HepG2 (cell line): ENCODE measurements around the gene BTN1A1. TPM values are rescaled to one million over a fixed set of nuclear protein-coding genes. Genes with fewer than 3 reads are reported as not detected.

Experiments used
- AGO2 ChIP-seq: fragments of 200-400 bp; formaldehyde crosslinking; optimal IDR thresholded peaks from 2 replicates; pipeline ENCODE3; 2017; ENCODE audit warnings: mild to moderate bottlenecking, low read depth, low read length, moderate library complexity
- FOXA1 ChIP-seq, 2 experiments: fragments of 450-650 bp in 1 of 2; sonication (generic) in 1 of 2; formaldehyde crosslinking in 1 of 2; IDR thresholded peaks; 2 replicates each; pipeline versions ENCODE4 v1.4.0 to v1.6.1; 2016 to 2020; ENCODE audit warnings: missing genetic modification reagents in 1 of 2
- FOXJ3 ChIP-seq: sonication (generic); formaldehyde crosslinking; IDR thresholded peaks from 2 replicates; pipeline ENCODE4 v1.4.0; 2020; ENCODE audit warnings: missing genetic modification reagents, mild to moderate bottlenecking, borderline replicate concordance
- GATA4 ChIP-seq: sonication (generic); IDR thresholded peaks from 2 replicates; pipeline ENCODE4 v1.6.1; 2016; ENCODE audit warnings: antibody characterized with exemption, low read depth, borderline replicate concordance
- GFI1 ChIP-seq: sonication (generic); formaldehyde crosslinking; IDR thresholded peaks from 2 replicates; pipeline ENCODE4 v1.5.0; 2020; ENCODE audit warnings: missing genetic modification reagents, mild to moderate bottlenecking, borderline replicate concordance
- GRHL1 ChIP-seq: sonication (generic); formaldehyde crosslinking; conservative IDR thresholded peaks from 2 replicates; pipeline ENCODE4 v1.8.0; 2022; ENCODE audit warnings: missing genetic modification reagents
- TFAP4 ChIP-seq: sonication (generic); IDR thresholded peaks from 2 replicates; pipeline ENCODE4 v1.6.1; 2016; ENCODE audit warnings: low read depth, borderline replicate concordance
- TFDP2 ChIP-seq: sonication (generic); formaldehyde crosslinking; IDR thresholded peaks from 2 replicates; pipeline ENCODE4 v1.4.0; 2020; ENCODE audit warnings: missing genetic modification reagents
- ZBTB20 ChIP-seq: sonication (generic); formaldehyde crosslinking; IDR thresholded peaks from 2 replicates; pipeline ENCODE4 v1.8.1; 2023; ENCODE audit warnings: missing genetic modification reagents, low read depth, mild to moderate bottlenecking, borderline replicate concordance
- ZHX2 ChIP-seq, 2 experiments: sonication (generic) in 1 of 2; formaldehyde crosslinking in 1 of 2; IDR thresholded peaks; 2 replicates each; pipeline versions ENCODE4 v1.6.1 to v1.9.0; 2014 to 2022; ENCODE audit warnings: antibody characterized with exemption in 1 of 2, borderline replicate concordance in 1 of 2, inconsistent platforms in 1 of 2, low read depth in 1 of 2, missing genetic modification reagents in 1 of 2
- ZMYM4 ChIP-seq: sonication (generic); formaldehyde crosslinking; IDR thresholded peaks from 2 replicates; pipeline ENCODE4 v1.8.1; 2023; ENCODE audit warnings: mild to moderate bottlenecking, missing genetic modification reagents
- ZNF205 ChIP-seq: IDR thresholded peaks from 2 replicates; pipeline ENCODE4 v1.6.1; 2018; ENCODE audit warnings: missing biosample characterization, missing genetic modification reagents
- ZNF296 ChIP-seq: sonication (generic); formaldehyde crosslinking; conservative IDR thresholded peaks from 2 replicates; pipeline ENCODE4 v1.5.0; 2020; ENCODE audit warnings: mild to moderate bottlenecking, missing genetic modification reagents
- ZNF335 ChIP-seq: sonication (generic); formaldehyde crosslinking; IDR thresholded peaks from 2 replicates; pipeline ENCODE4 v1.4.0; 2020; ENCODE audit warnings: missing genetic modification reagents
- ZNF563 ChIP-seq: sonication (generic); formaldehyde crosslinking; IDR thresholded peaks from 2 replicates; pipeline ENCODE4 v1.8.0; 2022; ENCODE audit warnings: mild to moderate bottlenecking, moderate library complexity, missing genetic modification reagents
- ZNF639 ChIP-seq: conservative IDR thresholded peaks from 2 replicates; pipeline ENCODE4 v1.6.1; 2018; ENCODE audit warnings: missing genetic modification reagents
- polyA plus RNA-seq, 8 experiments: library from polyadenylated mRNA; depleted of rRNA in 3 of 8; stranded (reverse) in 7 of 8; unstranded in 1 of 8; fragments of >200 nt; fragmentation: Illumina TruSeq in 4 of 8; extraction: Trizol in 4 of 8; gene quantifications; 2 replicates each; pipeline versions ENCODE4 v1.2.1 to v1.2.3, GENCODE V29; 2011 to 2016; ENCODE audit warnings: low read depth in 4 of 8, missing spikeins in 1 of 8, mixed read lengths in 1 of 8; ENCODE audit not compliant: insufficient read depth in 1 of 8
- total RNA-seq, 5 experiments: library from RNA; depleted of rRNA; stranded (reverse); fragments of >200 nt; fragmentation: Illumina TruSeq; extraction: Trizol; gene quantifications; 2 replicates each; pipeline ENCODE4 v1.2.3, GENCODE V29; 2016; ENCODE audit warnings: low read depth in 1 of 5

The BTN1A1 gene
- total and polyA plus RNA-seq, 2 of the 13 experiments (the other 11 are each of a cell fraction or from before 2014, with no cell fraction given), result 0.04 TPM; not detected in 1

- TF ChIP-seq GRHL1 (CRISPR knock-in tag), result no peak
- TF ChIP-seq FOXJ3 (CRISPR knock-in tag), result peak; percentile 64; the same call in 1 of the 2 replicates
- TF ChIP-seq ZNF296 (CRISPR knock-in tag), result no peak
- TF ChIP-seq TFAP4, result peak; percentile 43; the same call in 1 of the 2 replicates
- TF ChIP-seq GATA4, result 0 out of 2 replicates have a peak, but pooled peaks have one; percentile 45
- TF ChIP-seq ZNF335, result peak; percentile 69
- TF ChIP-seq FOXA1 (IDR thresholded peaks at IDR 0.05), result no peak
- TF ChIP-seq FOXA1 (CRISPR knock-in tag; IDR thresholded peaks at IDR 0.05), result peak; percentile 56
- no peak for TF ChIP-seq AGO2
- no peak for TF ChIP-seq ZNF639
- TF ChIP-seq ZNF563 (CRISPR knock-in tag), result no peak
- no peak for TF ChIP-seq TFDP2 (CRISPR knock-in tag)
- TF ChIP-seq ZBTB20 (CRISPR knock-in tag), result peak; percentile 75; the same call in 1 of the 2 replicates
- TF ChIP-seq GFI1 (CRISPR knock-in tag), result peak; percentile 77
- 0 out of 2 replicates have a peak, but pooled peaks have one; percentile 50 for TF ChIP-seq ZNF205 (CRISPR knock-in tag)
- no peak for TF ChIP-seq ZHX2 (IDR thresholded peaks at IDR 0.05; ENCODE audit: low read depth)
- no peak for TF ChIP-seq ZHX2 (CRISPR knock-in tag; IDR thresholded peaks at IDR 0.05; ENCODE audit: borderline replicate concordance)
- TF ChIP-seq ZMYM4 (CRISPR knock-in tag), result peak; percentile 83
Observed at GRCh38 chr6:26514984-26515383, 14.9 kb downstream of the BTN1A1 start (continued).
